ENCODE results near the gene CREBBP.
"Not testable (repeated sequence)": the region's sequence is repeated elsewhere in the genome, so short reads cannot be mapped to it uniquely, and the experiment has no call there.

The CREBBP gene

GRCh38 chr16:3730161-3731125, 150.1 kb downstream of the CREBBP start:
- DNase-seq = no peak

GRCh38 chr16:3729161-3730112, 151.1 kb downstream of the CREBBP start:
- no peak for DNase-seq

- no peak for DNase-seq
Observed at GRCh38 chr16:3728424-3729160, 151.9 kb downstream of the CREBBP start.

- no peak for DNase-seq
Observed at GRCh38 chr16:3727806-3728381, 152.6 kb downstream of the CREBBP start.

GRCh38 chr16:3726021-3726687, 154.4 kb downstream of the CREBBP start:
- no peak for DNase-seq

GRCh38 chr16:3725276-3725675, 155.2 kb downstream of the CREBBP start:
- DNase-seq = no peak

GRCh38 chr16:3722508-3722907, 158.0 kb downstream of the CREBBP start:
- no peak for DNase-seq

GRCh38 chr16:3720418-3720817, 160.1 kb downstream of the CREBBP start:
- no peak for DNase-seq

GRCh38 chr16:3718628-3719027, 161.9 kb downstream of the CREBBP start:
- DNase-seq = no peak

- DNase-seq = no peak
Observed at GRCh38 chr16:3718019-3718391, 162.5 kb downstream of the CREBBP start.

- DNase-seq = peak; percentile 52
Observed at GRCh38 chr16:3717235-3718018, 163.1 kb downstream of the CREBBP start, which contains the start of gene TRAP1. TSS of gene TRAP1 (minus strand) at chr16:3717524. CDS start at chr16:3717508, 16 bp downstream.

GRCh38 chr16:3716831-3717234, 163.7 kb downstream of the CREBBP start:
- DNase-seq = no peak

- DNase-seq = no peak
Observed at GRCh38 chr16:3715430-3715829, 165.1 kb downstream of the CREBBP start.

GRCh38 chr16:3714378-3714777, 166.1 kb downstream of the CREBBP start:
- not testable (repeated sequence) for DNase-seq

GRCh38 chr16:3713587-3714242, 166.8 kb downstream of the CREBBP start:
- no peak for DNase-seq

- no peak for DNase-seq
Observed at GRCh38 chr16:3712861-3713372, 167.6 kb downstream of the CREBBP start.

GRCh38 chr16:3706253-3707012, 174.1 kb downstream of the CREBBP start:
- no peak for DNase-seq

- no peak for DNase-seq
Observed at GRCh38 chr16:3702082-3702481, 178.4 kb downstream of the CREBBP start.

- DNase-seq = no peak
Observed at GRCh38 chr16:3701531-3701930, 179.0 kb downstream of the CREBBP start.

Data from GF-D8 (cell line).